ENCODE measurements around the gene LPP. TPM values are rescaled to one million over a fixed set of nuclear protein-coding genes. Genes with fewer than 3 reads are reported as not detected.

LPP gene
- total and polyA plus RNA-seq, 9 of the 15 experiments (the other 6 are each of a cell fraction or from before 2014, with no cell fraction given), result 0.07 to 0.18 TPM; not detected in 7

- TF ChIP-seq ZNF592 (IDR thresholded peaks at IDR 0.05) (no peak), ARID1B (IDR thresholded peaks at IDR 0.05) (no peak)
Measured at GRCh38 chr3:188330138-188330537, 176.2 kb downstream of the LPP start (continued).

- Histone ChIP-seq H3K9me3 (replicated peaks; ENCODE audit: control insufficient read depth, insufficient read depth, low read depth, low read length) (no peaks in the 10 kb centered on the region), H3K27ac (ENCODE audit: extremely low read depth, low read depth, low read length) (no peak overlapping the region), H3K4me1 (replicated peaks in 1 of 2; ENCODE audit: control insufficient read depth in 2 of 2, insufficient read depth in 2 of 2, low read length in 2 of 2) (no peaks in the 10 kb centered on the region), H3K27me3 (ENCODE audit: control insufficient read depth in 2 of 2, insufficient read depth in 2 of 2, low read length in 2 of 2) (no peaks in the 10 kb centered on the region), H3K9ac (ENCODE audit: insufficient read depth in 1 of 2, low read depth in 2 of 2, low read length in 2 of 2) (no peak overlapping the region), H3K36me3 (ENCODE audit: control insufficient read depth, insufficient read depth, low read length) (no peaks in the 10 kb centered on the region), H3K9me1 (ENCODE audit: control insufficient read depth, insufficient read depth, low read length) (no peaks in the 10 kb centered on the region), H2AFZ (ENCODE audit: low read depth, low read length) (no peak overlapping the region), H3K4me2 (ENCODE audit: insufficient read depth, low read length) (no peak overlapping the region), H3K4me3 (no peak overlapping the region), H3K79me2 (ENCODE audit: control insufficient read depth, insufficient read depth, low read length) (no peaks in the 10 kb centered on the region), H4K20me1 (replicated peaks; ENCODE audit: control insufficient read depth, insufficient read depth, low read length) (no peaks in the 10 kb centered on the region)
- ATAC-seq (no peak), DNase-seq (ENCODE audit: extremely low read depth in 1 of 4, low spot score in 3 of 4) (no peak), FAIRE-seq (no peak)
- BruUV-seq (replicated peaks), result no TSS peak
- intact Hi-C loops (cut with micrococcal nuclease), result no loop called here
- 6% methylated on average over 1 of the region's 1 CpG for WGBS (ENCODE audit: insufficient coverage, low coverage, missing lambda C conversion rate)
- CTCF ChIA-PET (ENCODE audit: low intra/inter-chr PET ratio), result no interaction called here
- POLR2A ChIA-PET, result interaction anchor here (1.7 kb wide), 1 partner anchor 29 kb away, joined by 4 read pairs; no protein-coding TSS in a partner anchor
- in situ Hi-C loops (cut with MboI), result no loop called here
- TF ChIP-seq HDAC1 (IDR thresholded peaks at IDR 0.05) (no peak), HLTF (IDR thresholded peaks at IDR 0.05) (no peak), PRDM10 (IDR thresholded peaks at IDR 0.05; ENCODE audit: partially characterized antibody) (no peak), GATAD2A (IDR thresholded peaks at IDR 0.05) (no peak)
Measured at GRCh38 chr3:188331166-188331565, 177.2 kb downstream of the LPP start.

All from K562 (cell line).